LHCN-M2 (cell line): Measurements from ENCODE around the gene FKTN. TPM values are rescaled to one million over a fixed set of nuclear protein-coding genes. Genes with fewer than 3 reads are reported as not detected.

ENCODE experiments used
- DNase-seq: peaks from one replicate; pipeline ENCODE4 v3.0.0-alpha.2; 2012; ENCODE audit warnings: low read depth
- total RNA-seq: library from RNA; depleted of rRNA; stranded (reverse); fragments of >200 nt; gene quantifications from 2 replicates; pipeline ENCODE4 v1.2.3, GENCODE V29; 2014

FKTN gene
- total RNA-seq, 1 experiment from 2014 or later, result 67.2 TPM

GRCh38 chr9:105632807-105633206 lies 74.9 kb downstream of the FKTN start:
- DNase-seq, result peak; percentile 49

- peak; percentile 92 for DNase-seq
Measured at GRCh38 chr9:105633411-105633810, 75.5 kb downstream of the FKTN start.

GRCh38 chr9:105636331-105636730 lies 78.4 kb downstream of the FKTN start:
- no peak for DNase-seq

- DNase-seq, result no peak
Measured at GRCh38 chr9:105637787-105638395, 80.0 kb downstream of the FKTN start.

- DNase-seq, result no peak
Measured at GRCh38 chr9:105639936-105640335, 82.0 kb downstream of the FKTN start.

- DNase-seq, result no peak
Measured at GRCh38 chr9:105643795-105644194, 85.9 kb downstream of the FKTN start.

GRCh38 chr9:105646879-105647594 lies 89.1 kb downstream of the FKTN start:
- no peak for DNase-seq

GRCh38 chr9:105647595-105648349 lies 89.8 kb downstream of the FKTN start:
- no peak for DNase-seq

GRCh38 chr9:105651806-105652205 lies 93.9 kb downstream of the FKTN start:
- no peak for DNase-seq

GRCh38 chr9:105656131-105656921 lies 98.4 kb downstream of the FKTN start:
- no peak for DNase-seq

GRCh38 chr9:105658351-105658750 lies 100.4 kb downstream of the FKTN start:
- no peak for DNase-seq

- no peak for DNase-seq
Measured at GRCh38 chr9:105661011-105661410, 103.1 kb downstream of the FKTN start.

- DNase-seq, result no peak
Measured at GRCh38 chr9:105662184-105663104, 104.5 kb downstream of the FKTN start, which contains the start of gene TAL2. TSS of gene TAL2 (plus strand) at chr9:105662457. CDS start at chr9:105662497, 40 bp downstream.

GRCh38 chr9:105663914-105664313 lies 106.0 kb downstream of the FKTN start:
- no peak for DNase-seq

GRCh38 chr9:105667867-105668266 lies 109.9 kb downstream of the FKTN start:
- DNase-seq, result no peak

- no peak for DNase-seq
Measured at GRCh38 chr9:105670315-105670714, 112.4 kb downstream of the FKTN start.

GRCh38 chr9:105670775-105671174 lies 112.8 kb downstream of the FKTN start:
- DNase-seq, result no peak

GRCh38 chr9:105672711-105673234 lies 114.8 kb downstream of the FKTN start:
- DNase-seq, result no peak

GRCh38 chr9:105673850-105674387 lies 116.0 kb downstream of the FKTN start:
- no peak for DNase-seq

- DNase-seq, result no peak
Measured at GRCh38 chr9:105676351-105676923, 118.5 kb downstream of the FKTN start.
